A549 (cell line): ENCODE measurements around the gene NDUFB10. TPM values are rescaled to one million over a fixed set of nuclear protein-coding genes. Genes with fewer than 3 reads are reported as not detected.
A peak's percentile ranks its signal among the peaks of the same experiment; 100 is the strongest.

Source experiments
- ATAC-seq, 2 experiments: fragments of 200-7000 bp in 1 of 2; fragments of >200 bp in 1 of 2; cut with Nextera tagmentation in 1 of 2; cut with Tn5 transposase in 1 of 2; 3 replicates each; pipeline versions ENCODE4 v1.8.0 to v1.9.1; 2018 to 2020; ENCODE audit warnings: mild to moderate bottlenecking in 1 of 2, moderate library complexity in 1 of 2
- CTCF ChIA-PET: fragments of 300-600 bp; sonication (Branson Sonifier 250); formaldehyde crosslinking; extraction: SDS; loops from one replicate; lab custom pipeline; 2021; ENCODE audit warnings: antibody characterized with exemption, inconsistent platforms; lab: Yijun Ruan, JAX
- POLR2A ChIA-PET: fragments of 350-600 bp; formaldehyde crosslinking; extraction: SDS; loops from one replicate; lab custom pipeline; 2021; ENCODE audit warnings: antibody characterized with exemption, inconsistent platforms; lab: Yijun Ruan, JAX
- DNase-seq, 2 experiments: peaks; one replicate each; pipeline versions ENCODE4 v3.0.0 to v3.0.0-alpha.2; 2011 to 2016; ENCODE audit warnings: low read depth in 1 of 2, low spot score in 1 of 2
- FAIRE-seq: peaks from 2 replicates; lab custom pipeline; 2011; peaks lifted over from hg19 to GRCh38; lab: Jason Lieb, UNC
- H3K27ac ChIP-seq, 2 experiments: fragments of >200 bp; sonication (Bioruptor Twin); formaldehyde crosslinking; 3 replicates each; pipeline ENCODE4 v1.5.1; 2016 to 2017
- H3K4me1 ChIP-seq: fragments of >200 bp; sonication (Bioruptor Twin); formaldehyde crosslinking; 3 replicates; pipeline ENCODE4 v1.6.1; 2016
- H3K4me2 ChIP-seq: fragments of >200 bp; sonication (Bioruptor Twin); formaldehyde crosslinking; 3 replicates; pipeline ENCODE4 v1.6.1; 2016
- H3K4me3 ChIP-seq: fragments of >200 bp; sonication (Bioruptor Twin); formaldehyde crosslinking; 3 replicates; pipeline ENCODE4 v1.5.1; 2016
- H3K9me3 ChIP-seq: fragments of >200 bp; sonication (Bioruptor Twin); formaldehyde crosslinking; 3 replicates; pipeline ENCODE4 v1.6.1; 2016
- CBX2 ChIP-seq: fragments of 200-600 bp; sonication (generic); IDR thresholded peaks from 2 replicates; pipeline ENCODE4 v1.6.1; 2016; ENCODE audit warnings: low read depth, mild to moderate bottlenecking, borderline replicate concordance
- EHMT2 ChIP-seq: fragments of 200-600 bp; sonication (generic); IDR thresholded peaks from 2 replicates; pipeline ENCODE4 v1.6.1; 2016; ENCODE audit warnings: antibody characterized with exemption, low read depth, mild to moderate bottlenecking, moderate library complexity
- FOSB ChIP-seq: fragments of 250-450 bp; sonication (Bioruptor Pico); IDR thresholded peaks from 2 replicates; pipeline ENCODE4 v1.5.0; 2020; ENCODE audit warnings: mild to moderate bottlenecking, moderate library complexity
- FOXS1 ChIP-seq: fragments of 250-450 bp; sonication (Bioruptor Pico); IDR thresholded peaks from 2 replicates; pipeline ENCODE4 v1.5.0; 2020; ENCODE audit warnings: mild to moderate bottlenecking, moderate library complexity
- HOXB13 ChIP-seq: fragments of 250-450 bp; sonication (Bioruptor Pico); IDR thresholded peaks from 2 replicates; pipeline ENCODE4 v1.5.0; 2020; ENCODE audit warnings: low read depth, mild to moderate bottlenecking, moderate library complexity
- JUN ChIP-seq, 2 experiments: fragments of >200 bp; sonication (Bioruptor Twin); formaldehyde crosslinking; IDR thresholded peaks; 2 replicates in 1 of 2; 3 replicates in 1 of 2; pipeline ENCODE4 v1.6.1; 2016 to 2017
- JUNB ChIP-seq: fragments of >200 bp; sonication (Bioruptor Twin); formaldehyde crosslinking; IDR thresholded peaks from 2 replicates; pipeline ENCODE4 v1.6.1; 2016
- KDM1A ChIP-seq: fragments of 200-600 bp; sonication (generic); IDR thresholded peaks from 2 replicates; pipeline ENCODE4 v1.6.1; 2016; ENCODE audit warnings: low read depth, mild to moderate bottlenecking
- MAZ ChIP-seq: fragments of 150-350 bp; IDR thresholded peaks from 2 replicates; pipeline ENCODE4 v1.6.1; 2014; ENCODE audit warnings: antibody characterized with exemption, low read depth, low read length, borderline replicate concordance
- NPAS2 ChIP-seq: fragments of 250-450 bp; sonication (Bioruptor Pico); IDR thresholded peaks from 2 replicates; pipeline ENCODE4 v1.8.0; 2022; ENCODE audit warnings: mild to moderate bottlenecking, moderate library complexity, borderline replicate concordance
- PBX3 ChIP-seq: IDR thresholded peaks from 2 replicates; pipeline ENCODE4 v1.6.1; 2012
- POLR2AphosphoS2 ChIP-seq: conservative IDR thresholded peaks from 2 replicates; pipeline ENCODE4 v1.6.1; 2012; ENCODE audit warnings: low read length, improper control_type of control experiment, inconsistent platforms
- RCOR1 ChIP-seq: fragments of 150-350 bp; IDR thresholded peaks from 2 replicates; pipeline ENCODE4 v1.6.1; 2014; ENCODE audit warnings: antibody characterized with exemption, low read length, low read depth
- RFX5 ChIP-seq: fragments of 450-650 bp; IDR thresholded peaks from 2 replicates; pipeline ENCODE4 v1.7.1; 2014; ENCODE audit warnings: antibody characterized with exemption, mild to moderate bottlenecking, moderate library complexity
- WGBS: methylation state at CpG from one replicate; pipeline ENCODE4 v1.1.6; 2017; ENCODE audit errors: missing lambda C conversion rate; 5-methylcytosine and 5-hydroxymethylcytosine counted together
- polyA plus RNA-seq, 4 experiments: library from polyadenylated mRNA; depleted of rRNA in 3 of 4; stranded (reverse); fragments of >200 nt; fragmentation: RNase III in 1 of 4; extraction: RNeasy Plus Mini Kit Qiagen cat#74134 plus additional on column Dnase treatment in 1 of 4; gene quantifications; 2 replicates in 3 of 4; 3 replicates in 1 of 4; pipeline ENCODE4 v1.2.3, GENCODE V29; 2011 to 2017

NDUFB10 gene
- polyA plus RNA-seq, 2 of the 4 experiments (the other 2 are of a cell fraction), result 198 to 389 TPM

GRCh38 chr16:1980030-1980769 lies 20.9 kb downstream of the NDUFB10 start (continued):
- no peak for TF ChIP-seq RCOR1
- no peak for TF ChIP-seq CBX2

- CTCF ChIA-PET, result interaction anchor here (19.7 kb wide), 1 partner anchor 24 kb away, joined by 196 read pairs; the partner anchor contains the start of gene ZNF598
- 91% methylated on average over 9 of the region's 16 CpGs for WGBS
- no peak for DNase-seq
- no peak for FAIRE-seq
- H3K4me1 ChIP-seq, result peaks cover 26% of the 10 kb centered on the region
- no peak for ATAC-seq
- no peaks in the 10 kb centered on the region for H3K9me3 ChIP-seq
- POLR2A ChIA-PET, result interaction anchor here (2.8 to 5.4 kb wide), 2 partner anchors 9 to 15 kb away, joined by 13 to 50 read pairs; partner anchors contain the start of genes RPS2 and TBL3
- no peak overlapping the region for H3K27ac ChIP-seq
- no peak overlapping the region for H3K4me2 ChIP-seq
- TF ChIP-seq POLR2AphosphoS2 (0 out of 2 replicates have a peak, but pooled peaks have one; percentile 24), NPAS2 (CRISPR knock-in tag) (no peak)
- H3K4me3 ChIP-seq, result no peak overlapping the region
These were observed 21.4 kb downstream of the NDUFB10 start for GRCh38 chr16:1980770-1981087.

- Histone ChIP-seq H3K4me3 (no peak within 1 kb of the TSS), H3K4me2 (no peak within 1 kb of the TSS), H3K9me3 (no peaks in the 10 kb centered on the region), H3K27ac (peak within 1 kb of the TSS in 1 of 2 experiments; percentile 13; a peak in 1 of 6 replicates), H3K4me1 (peaks cover 26% of the 10 kb centered on the region)
- ChIA-PET POLR2A (interaction anchor here (1.1 to 5.4 kb wide), 3 partner anchors 10 to 16 kb away, joined by 3 to 50 read pairs (median 13); partner anchors contain the start of genes RPS2 and TBL3), CTCF (interaction anchor here (1.3 to 19.7 kb wide), 2 partner anchors 9 to 23 kb away, joined by 3 to 196 read pairs; partner anchors contain the start of genes TBL3 and ZNF598)
- TF ChIP-seq MAZ, result no peak
- TF ChIP-seq PBX3, result 0 out of 2 replicates have a peak, but pooled peaks have one; percentile 43
- no peak for TF ChIP-seq RFX5
- TF ChIP-seq HOXB13 (CRISPR knock-in tag), result no peak
- no peak for TF ChIP-seq FOSB (CRISPR knock-in tag)
- ATAC-seq (no peak), DNase-seq (no peak), FAIRE-seq (no peak)
- 80% methylated on average over 6 of the region's 6 CpGs for WGBS
These were observed 22.1 kb downstream of the NDUFB10 start, which contains the start of gene NOXO1 for GRCh38 chr16:1981398-1981836. TSS of gene NOXO1 (minus strand) at chr16:1981469. CDS start at chr16:1981179, 290 bp downstream.

GRCh38 chr16:1982013-1982433 lies 22.7 kb downstream of the NDUFB10 start:
- DNase-seq (no peak), FAIRE-seq (no peak), ATAC-seq (no peak)
- peak overlapping the region in 1 of 2 experiments; percentile 13; a peak in 1 of 6 replicates for H3K27ac ChIP-seq
- CTCF ChIA-PET, result interaction anchor here (1.1 to 19.7 kb wide), 5 partner anchors 10 to 156 kb away, joined by 3 to 196 read pairs (median 3); partner anchors contain the start of genes TBL3 and ZNF598
- TF ChIP-seq FOSB (CRISPR knock-in tag), result no peak
- TF ChIP-seq FOXS1 (CRISPR knock-in tag), result no peak
- no peak for TF ChIP-seq KDM1A
- no peak for TF ChIP-seq EHMT2
- TF ChIP-seq JUN (IDR thresholded peaks at IDR 0.05), result no peak
- no peak for TF ChIP-seq JUNB
- POLR2A ChIA-PET, result interaction anchor here (1.1 to 5.4 kb wide), 3 partner anchors 10 to 17 kb away, joined by 3 to 50 read pairs (median 13); partner anchors contain the start of genes RPS2 and TBL3
- H3K4me3 ChIP-seq, result no peak overlapping the region
- no peak overlapping the region for H3K4me2 ChIP-seq
- no peaks in the 10 kb centered on the region for H3K9me3 ChIP-seq
- peaks cover 26% of the 10 kb centered on the region for H3K4me1 ChIP-seq
- 47% methylated on average over 5 of the region's 5 CpGs for WGBS
